GM11168 (cell line): ENCODE measurements around the gene GGTA1.

Source experiments
- in situ Hi-C: fragments of 300-500 bp; cut with MboI; formaldehyde crosslinking; loops from one replicate; pipeline ENCODE4 v1.12.0; 2022; ENCODE audit warnings: low sequenced_read_pairs; ENCODE audit not compliant: unreplicated experiment

The GGTA1 gene

GRCh38 chr9:121424024-121424432 lies 75.6 kb downstream of the GGTA1 start:
- in situ Hi-C loops = no loop called here

GRCh38 chr9:121411993-121412392 lies 87.7 kb downstream of the GGTA1 start:
- in situ Hi-C loops = no loop called here

GRCh38 chr9:121405899-121406298 lies 93.7 kb downstream of the GGTA1 start:
- in situ Hi-C loops = no loop called here
